GM12891 (cell line): Measurements from ENCODE around the gene MUSTN1.

Experiments used
- POLR2A ChIP-seq: IDR thresholded peaks from 2 replicates; pipeline ENCODE4 v1.6.1; 2011; ENCODE audit warnings: low read depth, low read length, control low read depth
- POLR2AphosphoS5 ChIP-seq: IDR thresholded peaks from 2 replicates; pipeline ENCODE4 v1.6.1; 2011; ENCODE audit warnings: low read depth, low read length, control low read depth
- TAF1 ChIP-seq: IDR thresholded peaks from 2 replicates; pipeline ENCODE4 v1.6.1; 2011; ENCODE audit warnings: low read depth, low read length, control low read depth

GRCh38 chr3:52843108-52843865 is 8.5 kb upstream of the MUSTN1 start:
- TF ChIP-seq POLR2A (no peak), TAF1 (no peak), POLR2AphosphoS5 (no peak)
